ENCODE measurements around the gene COQ7. TPM values are rescaled to one million over a fixed set of nuclear protein-coding genes. Genes with fewer than 3 reads are reported as not detected.

COQ7 gene
- total RNA-seq, 4 donors from 2014 or later, result 11.4 to 18.3 (median 15.4) TPM

DNA sequence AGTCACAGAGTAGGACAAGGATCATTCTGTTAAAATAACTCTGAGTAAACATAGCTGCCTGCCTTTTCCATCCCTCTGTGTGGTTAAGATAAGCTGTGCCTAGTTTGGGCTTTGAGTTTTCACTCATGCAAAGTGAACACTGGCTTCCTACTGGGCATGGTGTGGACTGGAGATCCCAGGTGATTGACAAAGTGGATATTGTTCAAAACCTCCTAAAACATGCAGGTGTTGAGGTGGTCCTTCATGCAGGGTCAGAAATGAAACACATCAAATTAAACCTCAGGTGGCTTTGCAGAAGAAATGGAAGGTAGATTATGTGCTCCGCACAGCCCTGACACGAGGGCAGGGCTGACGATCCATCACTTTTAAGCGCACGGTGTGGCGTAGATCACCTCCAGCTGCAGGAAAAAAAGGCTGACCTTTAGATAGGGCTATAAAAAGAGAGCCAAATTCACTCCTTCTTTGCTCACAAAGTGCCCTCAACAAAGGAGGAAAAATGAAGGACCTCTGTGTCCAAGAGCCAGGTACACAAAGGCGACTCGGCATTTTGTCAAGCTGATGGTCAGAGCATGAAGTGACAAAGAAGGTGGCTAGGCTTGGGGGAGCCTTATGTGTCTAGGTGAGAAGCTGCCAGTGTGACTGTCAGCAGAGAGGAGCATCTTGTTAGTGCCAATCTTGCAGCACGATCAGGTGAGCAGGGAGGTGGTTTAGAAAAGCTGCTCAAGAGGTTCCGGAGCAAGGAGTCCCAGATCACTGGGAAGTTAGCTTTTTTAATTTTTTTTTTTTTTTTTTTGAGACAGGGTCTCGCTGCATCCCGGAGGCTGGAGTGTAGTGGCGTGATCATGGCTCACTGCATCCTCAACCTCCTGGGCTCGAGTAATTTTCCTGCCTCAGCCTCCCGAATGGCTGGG lies 26.5 kb downstream of the COQ7 start:
- no peak for TF ChIP-seq POLR2A (IDR thresholded peaks at IDR 0.05)
- TF ChIP-seq, protein P1, sequence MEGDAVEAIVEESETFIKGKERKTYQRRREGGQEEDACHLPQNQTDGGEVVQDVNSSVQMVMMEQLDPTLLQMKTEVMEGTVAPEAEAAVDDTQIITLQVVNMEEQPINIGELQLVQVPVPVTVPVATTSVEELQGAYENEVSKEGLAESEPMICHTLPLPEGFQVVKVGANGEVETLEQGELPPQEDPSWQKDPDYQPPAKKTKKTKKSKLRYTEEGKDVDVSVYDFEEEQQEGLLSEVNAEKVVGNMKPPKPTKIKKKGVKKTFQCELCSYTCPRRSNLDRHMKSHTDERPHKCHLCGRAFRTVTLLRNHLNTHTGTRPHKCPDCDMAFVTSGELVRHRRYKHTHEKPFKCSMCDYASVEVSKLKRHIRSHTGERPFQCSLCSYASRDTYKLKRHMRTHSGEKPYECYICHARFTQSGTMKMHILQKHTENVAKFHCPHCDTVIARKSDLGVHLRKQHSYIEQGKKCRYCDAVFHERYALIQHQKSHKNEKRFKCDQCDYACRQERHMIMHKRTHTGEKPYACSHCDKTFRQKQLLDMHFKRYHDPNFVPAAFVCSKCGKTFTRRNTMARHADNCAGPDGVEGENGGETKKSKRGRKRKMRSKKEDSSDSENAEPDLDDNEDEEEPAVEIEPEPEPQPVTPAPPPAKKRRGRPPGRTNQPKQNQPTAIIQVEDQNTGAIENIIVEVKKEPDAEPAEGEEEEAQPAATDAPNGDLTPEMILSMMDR (IDR thresholded peaks at IDR 0.05), result no peak
- no peak overlapping the region for H3K4me3 ChIP-seq (ENCODE audit: low read depth, poor library complexity, severe bottlenecking)
- 81 to 89% methylated on average over 15 of the region's 15 CpGs for WGBS, 2 donors
- DNase-seq (ENCODE audit: low spot score in 2 of 2), result peak in 1 of 2 donors; percentile 59
- intact Hi-C loops (cut with DNase I; ENCODE audit: low total_unique reads), result no loop called here

DNA sequence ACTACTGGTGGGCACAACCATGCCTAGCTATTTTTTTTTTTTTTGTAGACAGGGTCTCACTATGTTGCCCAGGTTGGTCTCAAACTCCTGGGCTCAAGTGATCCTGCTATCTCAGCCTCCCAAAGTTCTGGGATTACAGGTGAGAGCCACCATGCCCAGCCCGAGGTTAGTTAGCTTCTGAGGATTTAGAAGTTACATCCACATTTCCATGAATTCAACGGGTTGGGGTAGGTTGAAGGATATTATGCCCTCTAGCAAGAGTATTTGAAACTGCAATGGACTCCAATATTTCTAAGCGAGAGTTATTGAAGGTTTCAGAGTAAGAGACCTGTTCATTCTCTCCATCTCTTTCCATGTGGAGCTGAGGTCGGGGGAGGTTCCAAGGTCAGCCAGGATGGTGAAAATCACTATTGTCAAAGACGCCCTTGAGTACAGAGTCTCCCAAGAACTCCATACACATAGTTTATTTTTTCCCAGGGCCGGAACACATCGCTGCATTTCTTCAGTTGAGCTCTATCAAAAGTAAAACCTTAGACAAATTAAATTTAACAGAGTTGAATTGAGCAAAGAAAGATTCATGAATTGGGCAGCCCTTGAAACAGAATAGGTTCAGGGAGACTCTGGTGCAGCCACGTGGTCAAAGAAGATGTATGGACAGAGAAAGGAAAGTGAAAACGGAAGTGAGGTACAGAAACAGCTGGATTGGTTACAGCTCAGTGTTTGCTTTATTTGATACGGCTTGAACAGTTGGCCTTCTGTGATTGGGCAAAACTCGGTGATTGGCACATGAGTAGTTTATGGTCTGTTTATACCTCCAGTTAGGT lies 27.3 kb downstream of the COQ7 start:
- H3K4me3 ChIP-seq (ENCODE audit: low read depth, poor library complexity, severe bottlenecking), result no peak overlapping the region
- 77 to 80% methylated on average over 11 of the region's 11 CpGs for WGBS, 2 donors
- TF ChIP-seq, protein P1 (IDR thresholded peaks at IDR 0.05), result no peak
- TF ChIP-seq POLR2A (IDR thresholded peaks at IDR 0.05), result no peak
- peak in 1 of 2 donors; percentile 23 for DNase-seq (ENCODE audit: low spot score in 2 of 2)
- intact Hi-C loops (cut with DNase I; ENCODE audit: low total_unique reads), result loop anchor here (5.0 kb wide), 1 partner anchor 88 kb away; no protein-coding TSS in a partner anchor

DNA sequence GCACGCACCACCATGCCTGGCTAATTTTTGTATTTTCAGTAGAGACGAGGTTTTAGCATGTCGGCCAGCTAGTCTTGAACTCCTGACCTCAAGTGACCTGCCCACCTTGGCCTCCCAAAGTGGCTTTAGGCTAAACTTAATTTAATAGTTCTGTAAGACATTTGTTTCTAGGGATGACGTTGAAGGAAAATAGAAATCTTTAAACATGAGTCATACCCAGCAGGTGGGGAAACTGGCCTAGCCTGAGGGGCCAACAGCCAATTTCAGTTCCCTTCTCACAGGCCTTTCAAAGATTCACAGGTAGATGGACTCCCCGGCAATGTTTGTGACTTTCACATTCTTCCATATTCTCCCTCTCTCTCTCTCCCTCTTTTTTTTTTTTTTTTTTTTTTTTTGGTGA lies 28.2 kb downstream of the COQ7 start:
- 71 to 74% methylated on average over 5 of the region's 5 CpGs for WGBS, 2 donors
- intact Hi-C loops (cut with DNase I; ENCODE audit: low total_unique reads), result loop anchor here (5.0 kb wide), 1 partner anchor 87 kb away; no protein-coding TSS in a partner anchor
- TF ChIP-seq, protein P1 (IDR thresholded peaks at IDR 0.05), result no peak
- no peak for TF ChIP-seq POLR2A (IDR thresholded peaks at IDR 0.05)
- no peak overlapping the region for H3K4me3 ChIP-seq (ENCODE audit: low read depth, poor library complexity, severe bottlenecking)
- DNase-seq (ENCODE audit: low spot score in 2 of 2), result peak in 1 of 2 donors; percentile 12

DNA sequence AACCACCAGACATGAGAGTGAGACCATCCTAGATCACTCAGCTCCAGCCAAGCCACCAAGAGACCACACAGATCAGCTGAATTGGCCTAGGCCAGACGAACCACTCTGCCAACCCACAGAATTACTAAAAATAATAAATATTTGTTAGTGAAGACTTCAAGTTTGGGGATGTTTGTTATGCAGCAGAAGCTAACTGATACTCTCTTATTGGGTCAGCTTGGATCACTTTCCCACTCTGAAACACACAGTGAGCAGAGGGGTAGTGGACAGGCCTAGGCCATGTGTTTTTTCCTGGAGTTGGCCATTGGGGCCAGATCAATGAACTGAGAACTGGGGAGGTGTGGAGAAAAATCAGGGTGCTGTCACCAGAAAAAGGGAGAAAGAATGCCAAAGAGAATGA lies 30.8 kb downstream of the COQ7 start:
- intact Hi-C loops (cut with DNase I; ENCODE audit: low total_unique reads), result loop anchor here (5.0 kb wide), 1 partner anchor 84 kb away; no protein-coding TSS in a partner anchor
- H3K4me3 ChIP-seq (ENCODE audit: low read depth, poor library complexity, severe bottlenecking), result no peak overlapping the region
- peak in 1 of 2 donors; percentile 5 for DNase-seq (ENCODE audit: low spot score in 2 of 2)
- WGBS, 2 donors, result 90 to 91% methylated on average over 1 of the region's 1 CpG
- TF ChIP-seq, protein P1 (IDR thresholded peaks at IDR 0.05), result no peak
- no peak for TF ChIP-seq POLR2A (IDR thresholded peaks at IDR 0.05)

DNA sequence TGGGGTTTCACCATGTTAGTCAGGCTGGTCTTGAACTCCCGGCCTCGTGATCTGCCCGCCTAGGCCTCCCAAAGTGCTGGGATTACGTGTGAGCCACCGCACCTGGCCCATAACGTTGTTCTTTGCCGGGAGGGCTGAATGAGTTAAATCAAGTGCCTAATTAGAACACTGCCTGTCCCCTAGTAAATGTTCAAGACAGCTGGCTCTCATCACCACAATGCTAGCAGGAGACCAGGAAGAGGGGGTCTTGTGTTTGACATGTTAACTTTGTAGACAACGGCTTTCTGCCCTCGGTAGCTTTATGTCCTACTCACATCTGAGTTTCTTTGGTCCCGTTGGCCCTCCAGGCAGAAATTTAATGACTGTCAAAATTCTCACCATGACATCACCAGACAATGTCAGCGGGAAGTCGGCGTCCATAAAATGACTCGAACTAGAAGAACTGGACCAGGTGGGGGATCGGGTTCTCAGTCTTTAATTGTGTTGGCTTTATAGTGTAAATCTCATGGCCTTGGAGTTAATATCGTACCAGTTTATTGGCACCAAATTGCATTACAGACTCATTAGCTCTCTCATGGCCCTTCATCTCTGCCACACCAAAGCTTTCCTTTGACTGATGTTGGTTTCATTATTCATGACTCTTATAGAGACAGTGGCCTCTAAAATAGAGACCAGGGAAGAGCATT lies 34.9 kb downstream of the COQ7 start:
- WGBS, 2 donors, result 58 to 75% methylated on average over 16 of the region's 16 CpGs
- peak in 1 of 2 donors; percentile 34 for DNase-seq (ENCODE audit: low spot score in 2 of 2)
- intact Hi-C loops (cut with DNase I; ENCODE audit: low total_unique reads), result no loop called here
- TF ChIP-seq, protein P1 (IDR thresholded peaks at IDR 0.05), result no peak
- TF ChIP-seq POLR2A (IDR thresholded peaks at IDR 0.05), result no peak
- H3K4me3 ChIP-seq (ENCODE audit: low read depth, poor library complexity, severe bottlenecking), result no peak overlapping the region

Measured in lower leg skin (tissue), 4 donors.